ENCODE measurements around the gene GPC6.

The GPC6 gene

DNA sequence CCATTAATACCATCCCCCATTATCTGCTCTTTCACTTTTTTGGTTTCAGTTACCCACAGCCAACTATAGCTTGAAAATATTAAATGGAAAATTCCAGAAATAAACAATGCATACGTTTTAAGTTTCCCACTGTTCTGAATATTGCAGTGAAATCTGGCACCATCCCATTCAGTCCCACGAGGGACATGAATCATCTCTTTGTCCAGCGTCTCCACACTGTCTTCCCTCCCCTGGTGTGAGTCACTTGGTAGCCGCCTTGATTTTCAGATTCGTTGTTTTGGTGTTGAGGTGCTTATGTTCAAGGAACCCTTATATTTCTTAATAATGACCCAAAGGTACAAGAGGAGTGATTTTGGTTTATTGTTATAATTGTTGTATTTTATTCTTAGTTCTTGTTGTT lies 1006.8 kb downstream of the GPC6 start:
- Mint-ChIP-seq H3K9me3 (no peaks in the 10 kb centered on the region), H3K4me3 (no peak overlapping the region), H3K36me3 (ENCODE audit: low read depth) (peaks cover 15% of the 10 kb centered on the region), H3K4me1 (peaks cover 26% of the 10 kb centered on the region), H3K27ac (no peak overlapping the region), H3K27me3 (ENCODE audit: low read depth, poor library complexity) (no peaks in the 10 kb centered on the region)
- TF ChIP-seq, protein P1, sequence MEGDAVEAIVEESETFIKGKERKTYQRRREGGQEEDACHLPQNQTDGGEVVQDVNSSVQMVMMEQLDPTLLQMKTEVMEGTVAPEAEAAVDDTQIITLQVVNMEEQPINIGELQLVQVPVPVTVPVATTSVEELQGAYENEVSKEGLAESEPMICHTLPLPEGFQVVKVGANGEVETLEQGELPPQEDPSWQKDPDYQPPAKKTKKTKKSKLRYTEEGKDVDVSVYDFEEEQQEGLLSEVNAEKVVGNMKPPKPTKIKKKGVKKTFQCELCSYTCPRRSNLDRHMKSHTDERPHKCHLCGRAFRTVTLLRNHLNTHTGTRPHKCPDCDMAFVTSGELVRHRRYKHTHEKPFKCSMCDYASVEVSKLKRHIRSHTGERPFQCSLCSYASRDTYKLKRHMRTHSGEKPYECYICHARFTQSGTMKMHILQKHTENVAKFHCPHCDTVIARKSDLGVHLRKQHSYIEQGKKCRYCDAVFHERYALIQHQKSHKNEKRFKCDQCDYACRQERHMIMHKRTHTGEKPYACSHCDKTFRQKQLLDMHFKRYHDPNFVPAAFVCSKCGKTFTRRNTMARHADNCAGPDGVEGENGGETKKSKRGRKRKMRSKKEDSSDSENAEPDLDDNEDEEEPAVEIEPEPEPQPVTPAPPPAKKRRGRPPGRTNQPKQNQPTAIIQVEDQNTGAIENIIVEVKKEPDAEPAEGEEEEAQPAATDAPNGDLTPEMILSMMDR (IDR thresholded peaks at IDR 0.05) = no peak
- DNase-seq = peak; percentile 3

DNA sequence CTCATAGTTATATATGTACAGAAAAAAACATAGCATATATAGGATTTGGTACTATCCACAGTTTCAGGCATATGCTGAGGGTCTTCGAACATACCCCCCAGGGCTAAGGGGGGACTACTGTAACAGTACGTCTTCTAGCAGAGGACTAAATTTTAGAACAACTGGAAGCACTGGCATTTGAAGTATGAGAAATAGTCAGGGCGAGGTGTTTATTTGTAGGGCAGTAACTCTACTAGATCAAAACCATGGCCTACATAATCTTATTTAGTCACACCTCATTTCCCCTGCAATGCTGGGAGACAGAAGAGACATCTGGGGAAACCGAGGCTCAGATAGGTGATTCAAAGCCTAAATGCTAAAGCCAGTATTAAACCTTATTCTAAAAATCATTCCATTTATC lies 1007.2 kb downstream of the GPC6 start:
- Mint-ChIP-seq H3K4me1 (peaks cover 26% of the 10 kb centered on the region), H3K27ac (no peak overlapping the region)
- TF ChIP-seq, protein P1 (IDR thresholded peaks at IDR 0.05) = no peak

DNA sequence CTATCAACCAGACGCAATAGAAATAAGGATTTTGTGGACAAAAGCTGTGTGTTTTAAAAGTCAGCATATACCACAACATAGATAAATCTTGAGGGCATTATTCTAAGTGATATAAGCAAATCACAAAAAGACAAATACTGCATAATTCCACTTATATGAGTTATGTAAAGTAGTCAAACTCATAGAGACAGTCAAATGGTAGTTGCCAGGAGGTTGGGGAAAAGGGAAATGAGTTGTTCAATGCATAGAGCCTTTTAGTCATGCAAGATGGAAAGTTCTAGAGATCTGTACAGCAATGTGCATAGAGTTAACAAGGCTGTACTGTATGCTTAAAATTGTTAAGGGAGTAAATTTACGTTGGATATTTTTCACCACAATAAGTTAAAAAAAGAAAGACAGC lies 1008.1 kb downstream of the GPC6 start:
- no peaks in the 10 kb centered on the region for H3K9me3 Mint-ChIP-seq
- H3K27me3 Mint-ChIP-seq (ENCODE audit: low read depth, poor library complexity) = no peaks in the 10 kb centered on the region
- no peak overlapping the region for H3K4me3 Mint-ChIP-seq
- DNase-seq = no peak
- peaks cover 26% of the 10 kb centered on the region for H3K4me1 Mint-ChIP-seq
- TF ChIP-seq, protein P1 (IDR thresholded peaks at IDR 0.05) = no peak
- peaks cover 8% of the 10 kb centered on the region for H3K36me3 Mint-ChIP-seq (ENCODE audit: low read depth)
- H3K27ac Mint-ChIP-seq = no peak overlapping the region

More for the DNA sequence above, 1007.2 kb downstream of the GPC6 start:
- Mint-ChIP-seq H3K36me3 (ENCODE audit: low read depth) (peaks cover 11% of the 10 kb centered on the region), H3K27me3 (ENCODE audit: low read depth, poor library complexity) (no peaks in the 10 kb centered on the region), H3K4me3 (no peak overlapping the region), H3K9me3 (no peaks in the 10 kb centered on the region)
- no peak for DNase-seq

DNA sequence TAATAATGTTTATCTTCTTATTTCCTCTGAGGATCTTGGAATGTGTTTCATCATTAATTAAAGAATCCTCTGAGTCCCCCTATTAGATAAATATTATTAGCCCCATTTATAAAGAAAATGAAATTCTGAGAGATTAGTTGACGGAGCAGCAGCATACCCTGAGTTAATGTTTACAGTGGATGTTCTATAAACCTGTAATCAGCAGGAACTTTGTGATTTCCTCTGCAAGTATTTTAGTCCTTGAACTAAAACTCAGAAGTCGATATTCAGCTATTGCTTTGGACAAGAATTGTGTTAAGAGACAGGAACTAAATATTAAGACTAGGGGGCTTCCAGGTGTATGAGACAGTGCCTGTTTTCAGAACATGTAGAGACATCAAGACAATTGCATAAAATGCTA lies 1009.5 kb downstream of the GPC6 start:
- H3K27me3 Mint-ChIP-seq (ENCODE audit: low read depth, poor library complexity) = no peaks in the 10 kb centered on the region
- TF ChIP-seq, protein P1 (IDR thresholded peaks at IDR 0.05) = no peak
- H3K4me3 Mint-ChIP-seq = no peak overlapping the region
- no peaks in the 10 kb centered on the region for H3K36me3 Mint-ChIP-seq (ENCODE audit: low read depth)
- peaks cover 22% of the 10 kb centered on the region for H3K4me1 Mint-ChIP-seq
- H3K9me3 Mint-ChIP-seq = no peaks in the 10 kb centered on the region
- DNase-seq = no peak
- no peak overlapping the region for H3K27ac Mint-ChIP-seq

DNA sequence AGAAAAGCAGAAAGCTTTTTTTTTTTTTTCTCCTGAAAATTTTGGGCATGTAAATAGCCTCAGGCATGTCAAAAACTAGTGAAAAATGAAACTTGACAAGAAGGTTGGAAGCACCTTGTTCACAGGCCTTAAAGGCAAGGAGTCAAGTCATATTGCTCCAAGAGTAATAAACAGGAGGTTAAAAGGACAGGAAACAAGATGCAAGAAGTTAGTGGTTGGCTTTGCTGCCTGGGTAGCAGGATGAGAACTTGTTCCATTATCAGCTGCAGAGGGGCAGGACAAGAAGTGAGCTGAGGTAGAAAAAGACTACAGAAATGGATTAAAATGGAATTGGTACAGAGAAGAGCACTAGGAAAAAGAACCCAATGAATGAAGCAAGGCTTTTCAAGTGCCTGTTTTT lies 1010.3 kb downstream of the GPC6 start:
- H3K4me1 Mint-ChIP-seq = peaks cover 21% of the 10 kb centered on the region
- DNase-seq = no peak
- no peaks in the 10 kb centered on the region for H3K27me3 Mint-ChIP-seq (ENCODE audit: low read depth, poor library complexity)
- H3K27ac Mint-ChIP-seq = no peak overlapping the region
- TF ChIP-seq, protein P1 (IDR thresholded peaks at IDR 0.05) = no peak
- H3K36me3 Mint-ChIP-seq (ENCODE audit: low read depth) = no peaks in the 10 kb centered on the region
- H3K4me3 Mint-ChIP-seq = no peak overlapping the region
- no peaks in the 10 kb centered on the region for H3K9me3 Mint-ChIP-seq

DNA sequence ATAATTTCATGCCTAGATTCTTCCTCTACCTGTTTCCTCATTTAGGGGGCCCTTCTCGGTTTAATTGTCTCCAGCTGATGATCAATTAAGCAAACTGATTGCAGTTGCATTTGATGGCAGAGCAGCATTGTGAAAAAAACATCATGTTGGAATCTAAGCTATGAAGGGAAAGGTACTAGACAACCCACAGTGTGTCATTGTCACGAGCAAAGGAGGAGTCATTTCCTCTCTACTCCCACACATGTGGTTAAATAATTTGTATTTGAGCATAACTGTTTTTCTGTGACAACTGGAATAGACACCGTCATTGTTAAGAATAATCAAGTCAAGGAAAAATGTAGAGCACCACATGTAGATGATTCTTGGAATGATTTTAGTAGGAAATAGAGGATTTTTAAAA lies 1012.5 kb downstream of the GPC6 start:
- H3K9me3 Mint-ChIP-seq = no peaks in the 10 kb centered on the region
- TF ChIP-seq, protein P1 (IDR thresholded peaks at IDR 0.05) = no peak
- no peak overlapping the region for H3K4me3 Mint-ChIP-seq
- DNase-seq = no peak
- H3K27ac Mint-ChIP-seq = no peak overlapping the region
- no peaks in the 10 kb centered on the region for H3K36me3 Mint-ChIP-seq (ENCODE audit: low read depth)
- H3K27me3 Mint-ChIP-seq (ENCODE audit: low read depth, poor library complexity) = no peaks in the 10 kb centered on the region
- H3K4me1 Mint-ChIP-seq = peaks cover 13% of the 10 kb centered on the region

Measured in nephron progenitor cell (in vitro differentiated cells).